ENCODE results near the gene RBMS3. TPM values are rescaled to one million over a fixed set of nuclear protein-coding genes. Genes with fewer than 3 reads are reported as not detected.

Gene RBMS3
- total and polyA plus RNA-seq, 2 of the 8 experiments (the other 6 are each of a cell fraction or from before 2014, with no cell fraction given), result 3.7 to 6.9 TPM

GRCh38 chr3:29532473-29532872, 251.6 kb downstream of the RBMS3 start (continued):
- no peak for TF ChIP-seq HDAC2 (IDR thresholded peaks at IDR 0.05; ENCODE audit: borderline replicate concordance in 1 of 2, low read depth in 2 of 2, low read length in 2 of 2)
